Measurements from ENCODE around the gene RFX3. TPM values are rescaled to one million over a fixed set of nuclear protein-coding genes. Genes with fewer than 3 reads are reported as not detected.

The RFX3 gene
- total and polyA plus RNA-seq, 2 donors (not counting 3 experiments of a cell fraction or from before 2014, with no cell fraction given) = 4.8 to 10.5 TPM

DNA sequence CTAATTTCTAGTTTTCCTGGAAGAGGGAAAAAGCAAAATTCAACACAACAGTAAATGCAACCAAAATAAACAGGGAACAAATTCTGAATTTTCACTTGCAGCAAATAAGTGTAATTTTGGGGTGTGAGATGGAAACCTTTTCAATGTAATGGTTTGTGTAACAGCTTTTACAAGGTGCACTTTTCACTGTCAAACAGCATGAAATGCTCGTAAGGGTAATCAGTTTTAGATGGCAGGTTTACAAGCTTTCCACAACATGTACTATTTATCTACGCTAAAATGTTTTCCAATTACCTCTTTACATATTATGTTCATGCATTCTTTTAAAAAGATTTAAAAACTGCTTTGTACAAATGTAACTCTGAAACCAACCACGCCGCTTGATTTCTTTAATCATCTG is 115.3 kb downstream of the RFX3 start:
- Histone ChIP-seq H2AFZ (ENCODE audit: low read depth, low read length) (no peak overlapping the region), H3K79me2 (ENCODE audit: control insufficient read depth, insufficient read depth, low read length) (no peaks in the 10 kb centered on the region), H3K9me3 (replicated peaks; ENCODE audit: control insufficient read depth, insufficient read depth, low read length) (no peaks in the 10 kb centered on the region), H3K9ac (replicated peaks; ENCODE audit: extremely low read depth, insufficient read depth, low read length) (no peak overlapping the region), H3K4me3 (replicated peaks in 1 of 3; ENCODE audit: insufficient read depth in 1 of 3, low read depth in 1 of 3, low read length in 3 of 3) (no peak overlapping the region), H3K36me3 (ENCODE audit: control insufficient read depth in 2 of 2, extremely low read depth in 1 of 2, insufficient read depth in 2 of 2, low read length in 2 of 2) (no peaks in the 10 kb centered on the region), H3K27me3 (ENCODE audit: control insufficient read depth in 2 of 2, insufficient read depth in 2 of 2, low read length in 2 of 2) (no peaks in the 10 kb centered on the region), H3K27ac (ENCODE audit: insufficient read depth, low read depth, low read length) (no peak overlapping the region), H3K4me2 (ENCODE audit: insufficient read depth, low read length) (no peak overlapping the region), H3K9me1 (replicated peaks; ENCODE audit: control insufficient read depth, extremely low read depth, insufficient read depth, low read length) (no peaks in the 10 kb centered on the region), H4K20me1 (replicated peaks; ENCODE audit: control insufficient read depth, extremely low read depth, insufficient read depth, low read length) (no peaks in the 10 kb centered on the region), H3K4me1 (ENCODE audit: control insufficient read depth, extremely low read depth, insufficient read depth, low read length) (no peaks in the 10 kb centered on the region)
- ChIA-PET CTCF (interaction anchor here (1.2 to 4.8 kb wide), 5 partner anchors 9 to 169 kb away, joined by 3 to 32 read pairs (median 5); no protein-coding TSS in a partner anchor), POLR2A (no interaction called here)
- DNase-seq (ENCODE audit: low read depth, low spot score) (no peak), FAIRE-seq (no peak)
- dilution Hi-C loops (cut with MboI; ENCODE audit: extremely low pct_ligation_motif_present, low sequenced_read_pairs) = no loop called here
- intact Hi-C loops (cut with micrococcal nuclease) = no loop called here
- no TSS peak for BruUV-seq (replicated peaks)
- TF ChIP-seq, protein P1, sequence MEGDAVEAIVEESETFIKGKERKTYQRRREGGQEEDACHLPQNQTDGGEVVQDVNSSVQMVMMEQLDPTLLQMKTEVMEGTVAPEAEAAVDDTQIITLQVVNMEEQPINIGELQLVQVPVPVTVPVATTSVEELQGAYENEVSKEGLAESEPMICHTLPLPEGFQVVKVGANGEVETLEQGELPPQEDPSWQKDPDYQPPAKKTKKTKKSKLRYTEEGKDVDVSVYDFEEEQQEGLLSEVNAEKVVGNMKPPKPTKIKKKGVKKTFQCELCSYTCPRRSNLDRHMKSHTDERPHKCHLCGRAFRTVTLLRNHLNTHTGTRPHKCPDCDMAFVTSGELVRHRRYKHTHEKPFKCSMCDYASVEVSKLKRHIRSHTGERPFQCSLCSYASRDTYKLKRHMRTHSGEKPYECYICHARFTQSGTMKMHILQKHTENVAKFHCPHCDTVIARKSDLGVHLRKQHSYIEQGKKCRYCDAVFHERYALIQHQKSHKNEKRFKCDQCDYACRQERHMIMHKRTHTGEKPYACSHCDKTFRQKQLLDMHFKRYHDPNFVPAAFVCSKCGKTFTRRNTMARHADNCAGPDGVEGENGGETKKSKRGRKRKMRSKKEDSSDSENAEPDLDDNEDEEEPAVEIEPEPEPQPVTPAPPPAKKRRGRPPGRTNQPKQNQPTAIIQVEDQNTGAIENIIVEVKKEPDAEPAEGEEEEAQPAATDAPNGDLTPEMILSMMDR (IDR thresholded peaks at IDR 0.05; ENCODE audit: extremely low read depth in 1 of 2, insufficient read depth in 1 of 2, low read depth in 1 of 2, low read length in 2 of 2) = no peak

DNA sequence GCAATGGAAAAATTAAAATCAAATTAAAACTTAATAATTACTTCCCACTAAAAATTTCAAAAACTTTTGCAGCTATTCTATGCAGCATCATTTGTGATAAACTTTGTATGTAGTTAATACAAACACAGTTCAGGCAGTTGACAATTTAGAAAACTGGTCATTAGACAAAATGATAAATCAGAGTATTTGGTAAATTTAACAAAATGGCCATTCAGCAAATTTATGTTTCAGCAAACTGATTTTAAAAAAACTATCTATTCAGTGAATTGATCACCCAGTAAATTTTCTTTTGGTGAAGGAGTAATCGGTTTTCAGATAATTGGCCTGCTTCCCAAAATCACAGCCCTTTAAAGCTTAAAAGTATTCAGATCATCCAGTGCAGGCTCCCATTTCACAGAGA is 116.3 kb downstream of the RFX3 start:
- CTCF ChIA-PET = interaction anchor here (1.3 kb wide), 2 partner anchors 12 to 32 kb away, joined by 3 to 4 read pairs; no protein-coding TSS in a partner anchor
- H3K9me1 ChIP-seq (replicated peaks; ENCODE audit: control insufficient read depth, extremely low read depth, insufficient read depth, low read length) = no peaks in the 10 kb centered on the region
- H3K79me2 ChIP-seq (ENCODE audit: control insufficient read depth, insufficient read depth, low read length) = no peaks in the 10 kb centered on the region
- FAIRE-seq = no peak
- no peaks in the 10 kb centered on the region for H3K9me3 ChIP-seq (replicated peaks; ENCODE audit: control insufficient read depth, insufficient read depth, low read length)
- no peaks in the 10 kb centered on the region for H3K27me3 ChIP-seq (ENCODE audit: control insufficient read depth in 2 of 2, insufficient read depth in 2 of 2, low read length in 2 of 2)
- dilution Hi-C loops (cut with MboI; ENCODE audit: extremely low pct_ligation_motif_present, low sequenced_read_pairs) = no loop called here
- H3K4me1 ChIP-seq (ENCODE audit: control insufficient read depth, extremely low read depth, insufficient read depth, low read length) = no peaks in the 10 kb centered on the region
- no TSS peak for BruUV-seq (replicated peaks)
- no peak overlapping the region for H3K4me2 ChIP-seq (ENCODE audit: insufficient read depth, low read length)
- no peak overlapping the region for H3K27ac ChIP-seq (ENCODE audit: insufficient read depth, low read depth, low read length)
- no peaks in the 10 kb centered on the region for H4K20me1 ChIP-seq (replicated peaks; ENCODE audit: control insufficient read depth, extremely low read depth, insufficient read depth, low read length)
- TF ChIP-seq, protein P1 (IDR thresholded peaks at IDR 0.05; ENCODE audit: extremely low read depth in 1 of 2, insufficient read depth in 1 of 2, low read depth in 1 of 2, low read length in 2 of 2) = no peak
- POLR2A ChIA-PET = no interaction called here
- H3K4me3 ChIP-seq (replicated peaks in 1 of 3; ENCODE audit: insufficient read depth in 1 of 3, low read depth in 1 of 3, low read length in 3 of 3) = no peak overlapping the region
- intact Hi-C loops (cut with micrococcal nuclease) = no loop called here
- DNase-seq (ENCODE audit: low read depth, low spot score) = no peak
- no peaks in the 10 kb centered on the region for H3K36me3 ChIP-seq (ENCODE audit: control insufficient read depth in 2 of 2, extremely low read depth in 1 of 2, insufficient read depth in 2 of 2, low read length in 2 of 2)
- H2AFZ ChIP-seq (ENCODE audit: low read depth, low read length) = no peak overlapping the region
- no peak overlapping the region for H3K9ac ChIP-seq (replicated peaks; ENCODE audit: extremely low read depth, insufficient read depth, low read length)
